Common myeloid progenitor, CD34-positive (primary cell): ENCODE data around the gene CAPN2.

ENCODE experiments used
- CTCF ChIA-PET: fragments of 350-600 bp; sonication (Branson Sonifier 250); formaldehyde crosslinking; loops from one replicate; lab custom pipeline; 2021; ENCODE audit warnings: antibody characterized with exemption; lab: Charles Lee
- POLR2A ChIA-PET: fragments of 350-600 bp; sonication (Branson Sonifier 250); formaldehyde crosslinking; loops from one replicate; lab custom pipeline; 2021; ENCODE audit warnings: antibody characterized with exemption; lab: Charles Lee
- DNase-seq, 3 donors: peaks; one replicate each; pipeline versions ENCODE4 v3.0.0 to v3.0.0-alpha.2; 2013
- H3K27ac ChIP-seq, 2 experiments: 1 replicate in 1 of 2; 2 replicates in 1 of 2; pipeline ENCODE4 v1.7.0; 2013; ENCODE audit warnings: inconsistent platforms in 2 of 2, low read length in 2 of 2, mild to moderate bottlenecking in 2 of 2, low read depth in 1 of 2, moderate library complexity in 1 of 2; ENCODE audit not compliant: severe bottlenecking in 2 of 2, insufficient read depth in 1 of 2, poor library complexity in 1 of 2
- H3K27me3 ChIP-seq, 5 experiments: replicated peaks in 2 of 5; 1 replicate in 3 of 5; 2 replicates in 2 of 5; pipeline versions ENCODE4 v1.6.1 to v1.7.0; 2013; ENCODE audit warnings: low read length in 4 of 5, mild to moderate bottlenecking in 2 of 5, moderate library complexity in 2 of 5, inconsistent platforms in 1 of 5; ENCODE audit not compliant: insufficient read depth in 5 of 5, control insufficient read depth in 4 of 5
- H3K36me3 ChIP-seq, 4 experiments: 1 replicate in 2 of 4; 2 replicates in 2 of 4; pipeline versions ENCODE4 v1.6.1 to v1.7.0; 2013; ENCODE audit warnings: low read length in 3 of 4, control low read depth in 1 of 4, mild to moderate bottlenecking in 1 of 4; ENCODE audit not compliant: control insufficient read depth in 4 of 4, insufficient read depth in 4 of 4
- H3K4me1 ChIP-seq, 4 experiments: 1 replicate in 3 of 4; 2 replicates in 1 of 4; pipeline versions ENCODE4 v1.6.1 to v1.7.1; 2013; ENCODE audit warnings: low read length in 3 of 4, mild to moderate bottlenecking in 3 of 4, control low read depth in 1 of 4, inconsistent platforms in 1 of 4, moderate library complexity in 1 of 4; ENCODE audit not compliant: control insufficient read depth in 4 of 4, insufficient read depth in 4 of 4; ENCODE audit errors: control extremely low read depth in 1 of 4
- H3K4me3 ChIP-seq, 7 experiments: 1 replicate in 4 of 7; 2 replicates in 3 of 7; pipeline versions ENCODE4 v1.5.1 to v1.7.0; 2013; ENCODE audit warnings: mild to moderate bottlenecking in 7 of 7, low read length in 6 of 7, moderate library complexity in 6 of 7, inconsistent platforms in 2 of 7, low read depth in 2 of 7, control low read depth in 1 of 7; ENCODE audit not compliant: insufficient read depth in 4 of 7, control insufficient read depth in 1 of 7; ENCODE audit errors: extremely low read depth in 1 of 7
- H3K9me3 ChIP-seq, 5 experiments: 1 replicate in 4 of 5; 2 replicates in 1 of 5; pipeline versions ENCODE4 v1.6.1 to v1.7.1; 2013; ENCODE audit warnings: low read length in 4 of 5, mild to moderate bottlenecking in 2 of 5, inconsistent platforms in 1 of 5, low read depth in 1 of 5, moderate library complexity in 1 of 5; ENCODE audit not compliant: control insufficient read depth in 4 of 5, insufficient read depth in 2 of 5; ENCODE audit errors: control extremely low read depth in 1 of 5
- WGBS: methylation state at CpG from one replicate; pipeline ENCODE4 v1.1.5; 2013; ENCODE audit not compliant: insufficient coverage; 5-methylcytosine and 5-hydroxymethylcytosine counted together

Gene CAPN2

GRCh38 chr1:223670458-223671159 is 41.7 kb upstream of the CAPN2 start:
- Histone ChIP-seq H3K36me3 (no peaks in the 10 kb centered on the region), H3K27ac (no peak overlapping the region), H3K4me1 (no peaks in the 10 kb centered on the region), H3K9me3 (peaks cover 0 to 19% (median 11%) of the 10 kb centered on the region in 5 experiments), H3K4me3 (no peak overlapping the region), H3K27me3 (peaks cover 0 to 2% (median 0%) of the 10 kb centered on the region in 5 experiments)
- WGBS, result 64% methylated on average over 5 of the region's 7 CpGs
- ChIA-PET POLR2A (no interaction called here), CTCF (interaction anchor here (0.7 to 0.9 kb wide), 2 partner anchors 13 to 537 kb away, joined by 3 to 4 read pairs; no protein-coding TSS in a partner anchor)
- peak in 2 of 3 donors; percentile 15 to 21 for DNase-seq

- no peaks in the 10 kb centered on the region for H3K36me3 ChIP-seq
- POLR2A ChIA-PET, result no interaction called here
- DNase-seq, result no peak
- no peaks in the 10 kb centered on the region for H3K27me3 ChIP-seq
- no peak overlapping the region for H3K27ac ChIP-seq
- CTCF ChIA-PET, result interaction anchor here (0.5 to 1.1 kb wide), 2 partner anchors 124 to 876 kb away, joined by 3 to 4 read pairs; no protein-coding TSS in a partner anchor
- WGBS, result 77% methylated on average over 5 of the region's 5 CpGs
- H3K4me3 ChIP-seq, result no peak overlapping the region
- no peaks in the 10 kb centered on the region for H3K4me1 ChIP-seq
- H3K9me3 ChIP-seq, result peaks cover 0 to 19% (median 12%) of the 10 kb centered on the region in 5 experiments
These were observed 38.0 kb upstream of the CAPN2 start for GRCh38 chr1:223674119-223674890.

- ChIA-PET CTCF (interaction anchor here (1.7 to 2.6 kb wide), 4 partner anchors 17 to 134 kb away, joined by 4 to 8 read pairs (median 6); no protein-coding TSS in a partner anchor), POLR2A (no interaction called here)
- peak; percentile 37 to 81 (median 69) for DNase-seq
- no peak overlapping the region for H3K4me3 ChIP-seq
- H3K27ac ChIP-seq, result no peak overlapping the region
- no peaks in the 10 kb centered on the region for H3K36me3 ChIP-seq
- WGBS, result 23% methylated on average over 5 of the region's 6 CpGs
- peaks cover 0 to 6% (median 3%) of the 10 kb centered on the region in 5 experiments for H3K27me3 ChIP-seq
- H3K9me3 ChIP-seq, result peaks cover 0 to 14% (median 7%) of the 10 kb centered on the region in 5 experiments
- H3K4me1 ChIP-seq, result no peaks in the 10 kb centered on the region
These were observed 33.5 kb upstream of the CAPN2 start for GRCh38 chr1:223678841-223679240.

GRCh38 chr1:223680188-223680587 is 32.2 kb upstream of the CAPN2 start:
- Histone ChIP-seq H3K36me3 (no peaks in the 10 kb centered on the region), H3K4me3 (no peak overlapping the region), H3K4me1 (no peaks in the 10 kb centered on the region), H3K27me3 (peaks cover 0 to 6% (median 5%) of the 10 kb centered on the region in 5 experiments), H3K27ac (no peak overlapping the region), H3K9me3 (peaks cover 0 to 3% (median 2%) of the 10 kb centered on the region in 5 experiments)
- CTCF ChIA-PET, result interaction anchor here (0.7 to 2.7 kb wide), 10 partner anchors 15 to 544 kb away, joined by 3 to 16 read pairs (median 5); no protein-coding TSS in a partner anchor
- POLR2A ChIA-PET, result interaction anchor here (0.6 kb wide), 1 partner anchor 124 kb away, joined by 3 read pairs; no protein-coding TSS in a partner anchor
- DNase-seq, result no peak
- WGBS, result no CpG with 5 or more reads among the region's 2 CpGs

- Histone ChIP-seq H3K4me3 (no peak overlapping the region), H3K27ac (no peak overlapping the region), H3K27me3 (peaks cover 0 to 6% (median 5%) of the 10 kb centered on the region in 5 experiments), H3K36me3 (no peaks in the 10 kb centered on the region), H3K4me1 (no peaks in the 10 kb centered on the region), H3K9me3 (no peaks in the 10 kb centered on the region)
- no peak for DNase-seq
- ChIA-PET POLR2A (no interaction called here), CTCF (interaction anchor here (1.6 to 3.4 kb wide), 7 partner anchors 69 to 549 kb away, joined by 6 to 31 read pairs (median 17); no protein-coding TSS in a partner anchor)
- 92% methylated on average over 3 of the region's 3 CpGs for WGBS
These were observed 29.8 kb upstream of the CAPN2 start for GRCh38 chr1:223682502-223682901.

- ChIA-PET POLR2A (interaction anchor here (0.7 kb wide), 1 partner anchor 821 kb away, joined by 3 read pairs; no protein-coding TSS in a partner anchor), CTCF (interaction anchor here (0.6 to 3.4 kb wide), 28 partner anchors 12 to 596 kb away, joined by 3 to 31 read pairs (median 4); no protein-coding TSS in a partner anchor)
- Histone ChIP-seq H3K4me3 (no peak overlapping the region), H3K36me3 (no peaks in the 10 kb centered on the region), H3K27ac (no peak overlapping the region), H3K9me3 (no peaks in the 10 kb centered on the region), H3K4me1 (no peaks in the 10 kb centered on the region), H3K27me3 (peaks cover 0 to 6% (median 5%) of the 10 kb centered on the region in 5 experiments)
- WGBS, result 72% methylated on average over 9 of the region's 9 CpGs
- peak; percentile 62 to 84 (median 74) for DNase-seq
These were observed 28.5 kb upstream of the CAPN2 start for GRCh38 chr1:223683586-223684487.
